Effector memory CD8-positive, alpha-beta T cell (primary cell): Measurements from ENCODE around the gene RPA3.

Experiments used
- ATAC-seq: fragments of 150-1000 bp; cut with Tn5 transposase; replicated peaks from 2 replicates; pipeline ENCODE4 v1.10.0; 2021; ENCODE audit warnings: mild to moderate bottlenecking, moderate library complexity
- DNase-seq, 3 experiments: peaks; one replicate each; pipeline ENCODE4 v3.0.0; 2021
- H3K27ac Mint-ChIP-seq, 2 donors: one replicate each; pipeline ENCODE4 v1.8.0; 2022; ENCODE audit warnings: mild to moderate bottlenecking in 2 of 2, mixed read lengths in 2 of 2, moderate library complexity in 2 of 2
- H3K27me3 Mint-ChIP-seq, 2 donors: one replicate each; pipeline ENCODE4 v1.8.0; 2022; ENCODE audit warnings: mixed read lengths in 2 of 2
- H3K36me3 Mint-ChIP-seq: one replicate; pipeline ENCODE4 v1.8.0; 2022; ENCODE audit warnings: mild to moderate bottlenecking, moderate library complexity, mixed read lengths; ENCODE audit not compliant: insufficient read depth
- H3K4me1 Mint-ChIP-seq, 2 donors: one replicate each; pipeline ENCODE4 v1.8.0; 2022; ENCODE audit warnings: low read depth in 2 of 2, mixed read lengths in 2 of 2
- H3K4me3 Mint-ChIP-seq, 2 donors: one replicate each; pipeline ENCODE4 v1.8.0; 2022; ENCODE audit warnings: mild to moderate bottlenecking in 2 of 2, mixed read lengths in 2 of 2, moderate library complexity in 2 of 2
- H3K9me3 Mint-ChIP-seq, 2 donors: one replicate each; pipeline ENCODE4 v1.8.0; 2022; ENCODE audit warnings: mixed read lengths in 2 of 2
- total RNA-seq, 9 experiments: gene quantifications; one replicate each; lab custom pipeline; 2026; lab: John Stamatoyannopoulos, UW

Gene RPA3
- total RNA-seq: 8.7 to 36.3 (median 20.4) reads per million in 9 experiments

- H3K27ac Mint-ChIP-seq: peak within 1 kb of the TSS; percentile 16 to 44
- no peaks in the 10 kb centered on the region for H3K9me3 Mint-ChIP-seq
- peaks cover 3 to 16% of the 10 kb centered on the region in 2 donors for H3K4me1 Mint-ChIP-seq
- ATAC-seq: no peak
- H3K27me3 Mint-ChIP-seq: no peaks in the 10 kb centered on the region
- no peak within 1 kb of the TSS for H3K4me3 Mint-ChIP-seq
- no peaks in the 10 kb centered on the region for H3K36me3 Mint-ChIP-seq
- DNase-seq: no peak
Measured at GRCh38 chr7:7718492-7718891, at the start of gene RPA3. RPA3 (minus strand) TSS chr7:7718607; CDS start chr7:7640418, 78,189 bp downstream.

GRCh38 chr7:7766671-7767070 is 48.3 kb upstream of the RPA3 start:
- Mint-ChIP-seq H3K36me3 (no peaks in the 10 kb centered on the region), H3K9me3 (no peaks in the 10 kb centered on the region), H3K4me3 (no peak overlapping the region), H3K4me1 (peaks cover 18 to 35% of the 10 kb centered on the region in 2 donors), H3K27me3 (no peaks in the 10 kb centered on the region), H3K27ac (no peak overlapping the region)
- no peak for ATAC-seq
- DNase-seq: no peak

GRCh38 chr7:7765422-7765821 is 47.0 kb upstream of the RPA3 start:
- no peaks in the 10 kb centered on the region for H3K27me3 Mint-ChIP-seq
- no peak for DNase-seq
- no peak for ATAC-seq

GRCh38 chr7:7764520-7765396 is 46.4 kb upstream of the RPA3 start:
- DNase-seq (no peak), ATAC-seq (peak; percentile 36)
- H3K4me1 Mint-ChIP-seq: peaks cover 24 to 38% of the 10 kb centered on the region in 2 donors
- H3K4me3 Mint-ChIP-seq: peak overlapping the region in 1 of 2 donors; percentile 4
- H3K36me3 Mint-ChIP-seq: no peaks in the 10 kb centered on the region
- peak overlapping the region; percentile 17 to 80 for H3K27ac Mint-ChIP-seq
- no peaks in the 10 kb centered on the region for H3K27me3 Mint-ChIP-seq
- H3K9me3 Mint-ChIP-seq: no peaks in the 10 kb centered on the region

More at GRCh38 chr7:7765422-7765821, 47.0 kb upstream of the RPA3 start:
- Mint-ChIP-seq H3K36me3 (no peaks in the 10 kb centered on the region), H3K4me3 (no peak overlapping the region), H3K27ac (peak overlapping the region in 1 of 2 donors; percentile 80), H3K4me1 (peaks cover 24 to 39% of the 10 kb centered on the region in 2 donors), H3K9me3 (no peaks in the 10 kb centered on the region)

GRCh38 chr7:7761974-7762779 is 43.8 kb upstream of the RPA3 start:
- no peaks in the 10 kb centered on the region for H3K27me3 Mint-ChIP-seq
- H3K9me3 Mint-ChIP-seq: no peaks in the 10 kb centered on the region
- ATAC-seq (peak; percentile 86), DNase-seq (peak; percentile 5 to 23 (median 13))
- H3K4me1 Mint-ChIP-seq: peaks cover 24 to 38% of the 10 kb centered on the region in 2 donors
- no peaks in the 10 kb centered on the region for H3K36me3 Mint-ChIP-seq
- peak overlapping the region; percentile 88 to 93 for H3K27ac Mint-ChIP-seq
- peak overlapping the region; percentile 66 to 83 for H3K4me3 Mint-ChIP-seq

GRCh38 chr7:7761340-7761973 is 43.0 kb upstream of the RPA3 start:
- no peaks in the 10 kb centered on the region for H3K36me3 Mint-ChIP-seq
- H3K4me1 Mint-ChIP-seq: peaks cover 24 to 38% of the 10 kb centered on the region in 2 donors
- DNase-seq: no peak

GRCh38 chr7:7757576-7757975 is 39.2 kb upstream of the RPA3 start:
- Mint-ChIP-seq H3K27ac (no peak overlapping the region), H3K4me3 (no peak overlapping the region), H3K27me3 (no peaks in the 10 kb centered on the region), H3K9me3 (no peaks in the 10 kb centered on the region), H3K36me3 (no peaks in the 10 kb centered on the region), H3K4me1 (peaks cover 12 to 19% of the 10 kb centered on the region in 2 donors)
- no peak for DNase-seq
- ATAC-seq: no peak

More at GRCh38 chr7:7761340-7761973, 43.0 kb upstream of the RPA3 start:
- Mint-ChIP-seq H3K27ac (peak overlapping the region; percentile 88 to 93), H3K9me3 (no peaks in the 10 kb centered on the region), H3K27me3 (no peaks in the 10 kb centered on the region), H3K4me3 (peak overlapping the region; percentile 66 to 83)
- peak; percentile 47 for ATAC-seq

GRCh38 chr7:7756577-7756976 is 38.2 kb upstream of the RPA3 start:
- Mint-ChIP-seq H3K4me1 (peaks cover 5 to 9% of the 10 kb centered on the region in 2 donors), H3K27ac (no peak overlapping the region), H3K36me3 (no peaks in the 10 kb centered on the region), H3K27me3 (no peaks in the 10 kb centered on the region), H3K9me3 (no peaks in the 10 kb centered on the region), H3K4me3 (no peak overlapping the region)
- DNase-seq (no peak), ATAC-seq (no peak)

- Mint-ChIP-seq H3K36me3 (no peaks in the 10 kb centered on the region), H3K4me1 (peaks cover 4% of the 10 kb centered on the region in 2 donors), H3K9me3 (no peaks in the 10 kb centered on the region), H3K27ac (no peak overlapping the region), H3K4me3 (no peak overlapping the region), H3K27me3 (no peaks in the 10 kb centered on the region)
- no peak for DNase-seq
- no peak for ATAC-seq
Measured at GRCh38 chr7:7751243-7752092, 33.1 kb upstream of the RPA3 start.

- H3K27ac Mint-ChIP-seq: no peak overlapping the region
- H3K4me3 Mint-ChIP-seq: no peak overlapping the region
- H3K27me3 Mint-ChIP-seq: no peaks in the 10 kb centered on the region
- H3K9me3 Mint-ChIP-seq: no peaks in the 10 kb centered on the region
- DNase-seq: no peak
- H3K36me3 Mint-ChIP-seq: no peaks in the 10 kb centered on the region
- peaks cover 6 to 11% of the 10 kb centered on the region in 2 donors for H3K4me1 Mint-ChIP-seq
- no peak for ATAC-seq
Measured at GRCh38 chr7:7750571-7751242, 32.3 kb upstream of the RPA3 start.

- DNase-seq (no peak), ATAC-seq (no peak)
- Mint-ChIP-seq H3K4me1 (peaks cover 7 to 17% of the 10 kb centered on the region in 2 donors), H3K4me3 (no peak overlapping the region), H3K27me3 (no peaks in the 10 kb centered on the region), H3K27ac (no peak overlapping the region), H3K9me3 (no peaks in the 10 kb centered on the region), H3K36me3 (no peaks in the 10 kb centered on the region)
Measured at GRCh38 chr7:7746458-7746857, 28.1 kb upstream of the RPA3 start.

- ATAC-seq (no peak), DNase-seq (no peak)
- Mint-ChIP-seq H3K36me3 (no peaks in the 10 kb centered on the region), H3K27ac (no peak overlapping the region), H3K27me3 (no peaks in the 10 kb centered on the region), H3K9me3 (no peaks in the 10 kb centered on the region), H3K4me1 (peaks cover 3 to 15% of the 10 kb centered on the region in 2 donors), H3K4me3 (no peak overlapping the region)
Measured at GRCh38 chr7:7745966-7746365, 27.6 kb upstream of the RPA3 start.
